Esophagus (tissue), 2 donors: ENCODE data around the gene PPT1. TPM values are rescaled to one million over a fixed set of nuclear protein-coding genes. Genes with fewer than 3 reads are reported as not detected.

Source experiments
- H3K27ac ChIP-seq, 2 donors: one replicate each; pipeline ENCODE4 v1.5.1; 2013; ENCODE audit warnings: low read depth in 2 of 2, mild to moderate bottlenecking in 2 of 2, inconsistent platforms in 1 of 2, low read length in 1 of 2, moderate library complexity in 1 of 2
- H3K27me3 ChIP-seq, 2 donors: one replicate each; pipeline ENCODE4 v1.6.1; 2013; ENCODE audit warnings: low read length in 2 of 2, control low read depth in 1 of 2, mild to moderate bottlenecking in 1 of 2; ENCODE audit not compliant: insufficient read depth in 2 of 2, control insufficient read depth in 1 of 2
- H3K36me3 ChIP-seq, 2 donors: one replicate each; pipeline ENCODE4 v1.6.1; 2013; ENCODE audit warnings: low read length in 1 of 2; ENCODE audit not compliant: control insufficient read depth in 2 of 2, insufficient read depth in 2 of 2
- H3K4me1 ChIP-seq, 2 donors: one replicate each; pipeline ENCODE4 v1.6.1; 2013; ENCODE audit warnings: low read length in 1 of 2; ENCODE audit not compliant: control insufficient read depth in 2 of 2, insufficient read depth in 2 of 2
- H3K4me3 ChIP-seq, 2 donors: one replicate each; pipeline ENCODE4 v1.5.1; 2013; ENCODE audit warnings: low read length in 2 of 2, mild to moderate bottlenecking in 2 of 2, low read depth in 1 of 2, moderate library complexity in 1 of 2
- H3K9me3 ChIP-seq, 2 donors: one replicate each; pipeline ENCODE4 v1.6.1; 2013; ENCODE audit warnings: mild to moderate bottlenecking in 2 of 2, low read depth in 1 of 2, low read length in 1 of 2, moderate library complexity in 1 of 2; ENCODE audit not compliant: control insufficient read depth in 2 of 2, insufficient read depth in 1 of 2
- WGBS, 2 donors: extraction: QIAGEN DNeasy Blood & Tissue Kit; methylation state at CpG; one replicate each; pipeline ENCODE4 v1.1.7; 2013; 5-methylcytosine and 5-hydroxymethylcytosine counted together
- polyA plus RNA-seq, 2 donors: library from polyadenylated mRNA; stranded (reverse); fragments of 200-250 nt; gene quantifications; one replicate each; pipeline ENCODE4 v1.2.3, GENCODE V29; 2013
- donor health status: healthy with polysubstance abuse.
- donor health status: Bipolar disorder and iron deficiency.

The PPT1 gene
- 10 to 100 TPM; 20.3 to 25.1 TPM for polyA plus RNA-seq

DNA sequence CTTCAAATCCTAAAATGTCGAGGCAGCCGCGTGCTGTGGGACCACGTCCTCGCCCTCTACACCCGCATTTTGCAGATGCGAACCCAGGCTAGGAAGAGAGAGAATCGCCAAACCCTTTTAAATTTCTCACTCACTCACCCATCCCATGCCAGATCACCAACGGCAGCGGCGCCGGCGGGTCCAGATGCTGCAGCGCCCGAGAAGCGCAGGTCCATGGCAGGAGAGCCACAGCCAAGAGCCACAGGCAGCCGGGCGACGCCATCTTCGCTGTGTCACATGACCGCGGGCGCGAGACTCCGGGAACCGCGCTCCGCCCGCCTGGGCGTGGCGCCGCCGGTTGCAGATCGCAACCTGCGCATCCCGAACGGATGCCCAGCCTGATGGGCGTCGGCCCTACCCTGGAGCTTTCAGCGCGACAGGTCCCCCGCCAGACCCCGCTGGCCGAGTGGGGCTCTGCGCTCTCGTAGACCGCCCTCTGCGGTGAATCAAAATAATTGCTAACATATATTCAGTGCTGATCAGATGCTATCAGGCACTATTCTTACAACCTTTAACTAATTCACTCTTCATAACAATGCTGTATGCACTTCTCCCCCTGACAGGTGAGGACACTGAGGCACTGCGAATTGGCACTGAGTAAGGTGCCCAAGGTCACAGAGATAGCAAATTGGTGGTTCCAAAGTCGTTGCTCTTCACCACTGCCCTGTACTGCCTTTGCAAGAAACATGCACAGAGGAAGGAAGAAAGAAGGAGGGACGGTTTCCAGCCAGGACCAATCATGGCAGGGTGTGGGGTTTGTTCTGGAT lies at the start of gene PPT1:
Gene PPT1, minus strand, starts transcription at position 276 of the 806 bp plus-strand sequence. Its CDS starts 14 bp downstream, at position 262.
- peak within 1 kb of the TSS; percentile 41 to 72 for H3K27ac ChIP-seq
- H3K4me3 ChIP-seq = peak within 1 kb of the TSS; percentile 58 to 77
- whole genome bisulfite sequencing, 2 donors = 1% methylated on average over 51 of the region's 51 CpGs
- no peaks in the 10 kb centered on the region for H3K4me1 ChIP-seq
- H3K27me3 ChIP-seq = no peaks in the 10 kb centered on the region
- H3K9me3 ChIP-seq = no peaks in the 10 kb centered on the region
- H3K36me3 ChIP-seq = peaks cover 0 to under 1% of the 10 kb centered on the region in 2 donors

DNA sequence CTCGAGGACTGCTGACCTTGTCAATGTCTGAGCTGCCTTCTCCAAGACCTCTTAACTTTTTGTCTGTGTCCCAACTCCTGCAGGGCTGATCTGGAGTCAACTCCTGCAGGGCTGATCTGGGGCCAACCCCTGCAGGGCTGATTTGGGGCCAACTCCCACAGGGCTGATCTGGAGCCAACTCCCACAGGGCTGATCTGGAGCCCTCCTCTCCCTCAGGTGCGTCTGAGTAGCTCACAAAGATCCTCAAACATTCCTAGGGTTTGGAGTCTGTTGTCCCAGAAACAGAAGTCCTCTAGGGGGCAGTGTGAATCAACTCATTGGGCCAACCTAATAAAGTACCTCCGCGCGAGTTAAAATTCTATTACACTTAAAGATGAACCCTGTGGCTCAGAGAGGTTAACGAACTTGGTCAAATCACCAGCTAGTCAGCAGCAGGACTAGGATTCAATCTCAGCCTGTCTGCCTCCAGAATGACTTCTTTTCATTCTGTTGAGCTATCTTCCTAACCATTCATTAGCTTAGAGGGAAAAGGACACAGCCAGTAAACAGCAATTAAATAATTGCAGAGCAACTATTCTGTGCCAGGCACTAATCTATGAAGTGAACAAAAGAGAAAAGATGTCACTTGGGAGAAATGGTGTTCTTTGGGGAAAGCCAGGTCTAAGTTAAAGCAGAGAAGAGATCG lies 47.0 kb upstream of the PPT1 start:
- Histone ChIP-seq H3K9me3 (no peaks in the 10 kb centered on the region), H3K27ac (no peak overlapping the region), H3K36me3 (no peaks in the 10 kb centered on the region), H3K4me3 (no peak overlapping the region), H3K27me3 (no peaks in the 10 kb centered on the region), H3K4me1 (no peaks in the 10 kb centered on the region)
- 15 to 16% methylated on average over 7 of the region's 7 CpGs for WGBS, 2 donors

DNA sequence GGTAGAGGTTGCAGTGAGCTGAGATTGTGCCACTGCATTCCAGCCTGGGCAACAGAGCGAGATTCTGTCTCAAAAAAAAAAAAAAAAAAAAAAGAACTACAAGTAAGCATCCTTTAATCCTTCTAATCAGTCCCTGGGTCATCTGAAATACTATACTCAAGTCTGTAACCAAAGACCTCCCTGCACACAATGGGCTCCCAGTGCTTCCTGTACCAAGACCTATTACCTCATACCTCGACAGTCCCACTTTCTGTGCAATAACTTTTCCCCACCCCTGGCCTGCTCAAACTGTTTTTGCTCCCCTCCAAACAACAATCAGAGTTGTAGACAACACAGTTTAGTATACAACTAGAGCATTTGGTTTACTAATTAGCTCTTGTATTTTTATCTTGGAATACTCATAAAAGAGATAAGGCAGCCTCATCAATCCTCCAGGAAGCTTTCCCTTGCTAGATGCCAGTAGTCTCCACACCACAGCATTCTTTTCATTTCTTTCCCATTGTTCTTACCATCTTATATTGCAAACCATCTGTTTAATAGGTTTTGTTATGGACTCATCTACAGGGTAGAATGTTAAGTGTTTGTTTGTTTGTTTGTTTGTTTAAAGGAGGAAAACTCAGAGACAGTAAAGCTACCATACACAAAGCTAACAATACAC lies 45.0 kb upstream of the PPT1 start:
- no peaks in the 10 kb centered on the region for H3K36me3 ChIP-seq
- H3K4me3 ChIP-seq = no peak overlapping the region
- no peaks in the 10 kb centered on the region for H3K27me3 ChIP-seq
- no peaks in the 10 kb centered on the region for H3K4me1 ChIP-seq
- H3K9me3 ChIP-seq = no peaks in the 10 kb centered on the region
- WGBS, 2 donors = 66 to 69% methylated on average over 2 of the region's 2 CpGs
- H3K27ac ChIP-seq = no peak overlapping the region

DNA sequence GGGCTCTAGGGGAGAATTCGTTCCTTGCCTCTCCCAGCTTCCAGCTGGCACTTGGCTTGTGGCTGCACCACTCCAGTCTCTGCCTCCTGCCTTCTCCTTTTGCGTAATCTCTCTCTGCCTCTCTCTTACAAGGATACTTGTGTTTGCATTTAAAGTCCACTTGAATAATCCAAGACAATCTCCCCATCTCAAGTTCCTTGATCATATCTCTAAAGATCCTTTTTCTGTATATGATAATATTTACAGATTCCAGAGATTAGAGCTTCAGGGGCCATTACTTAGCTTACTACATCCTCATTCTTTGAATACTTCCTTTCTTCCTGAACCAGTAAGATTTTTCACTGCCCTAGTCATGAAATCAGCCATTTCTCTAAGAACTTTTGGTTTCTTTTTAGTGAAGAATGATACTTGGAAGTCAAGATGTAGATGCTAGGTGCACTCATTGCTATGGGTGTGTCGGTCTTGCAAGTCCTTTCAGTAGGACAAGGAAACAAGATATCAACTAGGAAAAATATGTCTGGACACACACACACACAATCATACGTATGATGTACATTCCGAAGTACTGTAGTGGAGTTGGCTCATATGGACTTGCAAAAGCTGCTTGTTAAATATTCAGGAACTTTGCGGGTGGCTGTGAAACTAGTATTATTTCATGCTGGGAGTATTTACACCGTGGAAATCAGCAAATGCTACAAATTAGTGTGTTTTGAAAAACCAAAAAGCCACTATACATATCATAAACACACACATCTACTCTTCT lies 43.3 kb upstream of the PPT1 start:
- Histone ChIP-seq H3K4me3 (no peak overlapping the region), H3K36me3 (no peaks in the 10 kb centered on the region), H3K4me1 (no peaks in the 10 kb centered on the region), H3K27me3 (no peaks in the 10 kb centered on the region), H3K27ac (no peak overlapping the region), H3K9me3 (no peaks in the 10 kb centered on the region)
- WGBS, 2 donors = 80 to 81% methylated on average over 7 of the region's 7 CpGs

DNA sequence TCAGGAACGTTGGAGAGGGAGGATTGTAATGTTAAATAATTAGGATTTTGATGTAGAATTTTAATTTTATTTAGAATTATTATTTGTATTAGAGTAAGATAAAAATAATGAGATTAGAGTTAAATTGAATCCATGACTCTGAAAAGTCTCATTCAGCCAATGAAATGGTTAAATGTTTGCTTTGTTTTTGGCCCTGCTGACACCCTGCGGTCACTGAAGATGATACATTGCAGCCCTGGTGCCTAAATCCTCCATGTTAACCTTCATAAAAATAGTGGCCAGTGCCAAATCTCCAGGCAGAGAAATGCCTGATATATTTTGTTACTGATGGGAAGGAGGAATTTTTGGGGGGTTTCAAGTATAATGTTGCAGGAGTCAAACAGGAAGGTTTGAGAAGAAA lies 36.8 kb upstream of the PPT1 start:
- 43 to 44% methylated on average over 2 of the region's 2 CpGs for WGBS, 2 donors

DNA sequence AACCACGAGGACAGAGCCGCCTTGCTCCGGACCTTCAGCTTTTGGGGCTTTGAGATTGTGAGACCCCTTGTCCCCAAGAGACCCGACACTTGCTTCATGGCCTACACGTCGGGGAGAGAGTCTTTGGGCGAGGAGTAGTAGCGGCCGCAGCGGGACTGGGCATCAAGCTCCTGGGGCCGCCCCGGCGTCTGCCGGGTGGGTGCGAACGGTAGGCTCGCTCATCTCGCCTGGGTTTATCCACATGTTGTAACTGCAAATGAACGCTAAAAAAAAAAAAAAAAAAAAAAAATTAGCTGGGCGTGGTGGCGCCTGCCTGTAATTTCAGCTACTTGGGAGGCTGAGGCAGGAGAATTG lies 36.2 kb upstream of the PPT1 start:
- Histone ChIP-seq H3K4me1 (peaks cover 0 to 4% of the 10 kb centered on the region in 2 donors), H3K36me3 (no peaks in the 10 kb centered on the region), H3K4me3 (no peak overlapping the region), H3K27ac (no peak overlapping the region), H3K27me3 (no peaks in the 10 kb centered on the region), H3K9me3 (no peaks in the 10 kb centered on the region)
- 60 to 75% methylated on average over 21 of the region's 21 CpGs for WGBS, 2 donors

More for the DNA sequence above, 36.8 kb upstream of the PPT1 start:
- Histone ChIP-seq H3K27me3 (no peaks in the 10 kb centered on the region), H3K4me3 (no peak overlapping the region), H3K27ac (no peak overlapping the region), H3K36me3 (no peaks in the 10 kb centered on the region), H3K4me1 (peaks cover 0 to 4% of the 10 kb centered on the region in 2 donors), H3K9me3 (no peaks in the 10 kb centered on the region)

DNA sequence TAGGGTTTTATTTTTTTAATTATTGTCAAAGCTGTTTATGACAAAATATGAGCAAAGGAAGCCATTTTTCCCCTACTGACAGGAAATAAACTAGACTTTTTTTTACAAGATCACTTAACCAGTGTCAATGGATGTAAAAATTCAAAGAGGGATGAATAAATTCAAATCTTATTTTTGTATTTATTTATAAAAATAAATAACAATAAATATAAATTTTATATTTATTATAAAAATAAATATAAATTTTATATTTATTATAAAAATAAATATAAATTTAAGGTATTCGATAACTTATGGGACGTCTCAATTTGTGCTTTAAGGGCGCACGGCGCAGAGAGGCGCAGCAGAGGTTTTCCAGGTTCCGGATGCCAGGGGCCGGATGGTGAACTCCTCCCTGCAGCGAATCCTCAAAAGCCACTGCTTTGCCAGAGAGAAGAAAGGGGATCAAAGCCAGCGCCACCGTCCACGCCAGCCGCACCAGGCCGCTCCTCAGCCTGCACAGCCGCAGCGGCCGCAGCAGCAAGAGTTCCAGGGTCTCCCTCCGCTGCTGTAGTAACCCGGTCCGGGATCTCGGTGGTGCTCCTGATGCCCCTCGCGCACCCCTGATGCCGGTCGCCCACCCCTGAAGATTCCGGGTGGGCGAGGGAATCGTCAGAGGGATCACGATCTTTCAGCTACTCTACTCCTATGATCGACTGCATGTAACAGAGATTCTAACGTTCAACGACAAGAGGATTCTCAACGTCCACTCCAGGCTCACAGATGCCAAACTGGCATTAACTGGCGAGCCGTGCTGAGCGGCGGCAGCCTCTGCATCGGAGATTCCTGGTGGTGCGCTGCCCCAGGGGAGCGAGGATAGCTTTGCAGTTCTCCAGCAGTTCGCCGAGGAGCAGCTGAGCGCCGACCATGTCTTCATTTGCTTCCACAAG lies 35.6 kb upstream of the PPT1 start:
- H3K27ac ChIP-seq = no peak overlapping the region
- no peaks in the 10 kb centered on the region for H3K9me3 ChIP-seq
- WGBS, 2 donors = 29% methylated on average over 44 of the region's 44 CpGs
- H3K27me3 ChIP-seq = no peaks in the 10 kb centered on the region
- H3K4me1 ChIP-seq = peaks cover 0 to 4% of the 10 kb centered on the region in 2 donors
- no peaks in the 10 kb centered on the region for H3K36me3 ChIP-seq
- peak overlapping the region in 1 of 2 donors; percentile 11 for H3K4me3 ChIP-seq

DNA sequence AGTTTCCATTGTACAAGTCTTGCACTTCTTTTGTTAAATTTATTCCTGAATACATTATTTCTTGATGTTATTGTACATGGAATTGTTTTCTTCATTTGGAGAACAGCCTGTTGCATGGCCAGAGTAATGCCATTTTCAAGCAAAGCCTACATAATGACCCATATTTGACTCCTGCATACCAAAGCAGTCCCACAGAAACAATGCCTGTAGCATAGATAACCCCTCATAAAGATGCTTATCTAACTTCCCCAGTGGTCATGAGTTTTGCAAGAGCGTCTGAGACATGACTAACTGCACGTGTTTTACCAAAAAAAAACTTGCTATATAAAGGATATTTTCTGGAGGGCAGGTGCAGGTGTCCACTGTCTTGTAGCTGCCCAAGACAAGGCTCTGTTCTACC lies 33.8 kb upstream of the PPT1 start:
- WGBS, 2 donors = 51 to 55% methylated on average over 2 of the region's 2 CpGs
- Histone ChIP-seq H3K4me3 (no peak overlapping the region), H3K4me1 (peaks cover 0 to 4% of the 10 kb centered on the region in 2 donors), H3K27ac (no peak overlapping the region), H3K27me3 (no peaks in the 10 kb centered on the region), H3K9me3 (no peaks in the 10 kb centered on the region), H3K36me3 (no peaks in the 10 kb centered on the region)
